Testis (tissue), 2 donors: ENCODE data around the gene FAM234B.

ENCODE experiments used
- POLR2A ChIP-seq: fragments of 450-650 bp; IDR thresholded peaks from one replicate; pipeline ENCODE4 v1.6.1; 2017; ENCODE audit warnings: antibody characterized with exemption, mild to moderate bottlenecking, moderate library complexity
- TF ChIP-seq, protein P1 (sequence below), 3 experiments: fragments of 450-650 bp in 2 of 3; fragments of 200-600 bp in 1 of 3; sonication (generic) in 1 of 3; IDR thresholded peaks; one replicate each; pipeline ENCODE4 v1.5.1; 2016 to 2019; ENCODE audit warnings: antibody characterized with exemption in 3 of 3, mild to moderate bottlenecking in 2 of 3, moderate library complexity in 1 of 3

DNA sequence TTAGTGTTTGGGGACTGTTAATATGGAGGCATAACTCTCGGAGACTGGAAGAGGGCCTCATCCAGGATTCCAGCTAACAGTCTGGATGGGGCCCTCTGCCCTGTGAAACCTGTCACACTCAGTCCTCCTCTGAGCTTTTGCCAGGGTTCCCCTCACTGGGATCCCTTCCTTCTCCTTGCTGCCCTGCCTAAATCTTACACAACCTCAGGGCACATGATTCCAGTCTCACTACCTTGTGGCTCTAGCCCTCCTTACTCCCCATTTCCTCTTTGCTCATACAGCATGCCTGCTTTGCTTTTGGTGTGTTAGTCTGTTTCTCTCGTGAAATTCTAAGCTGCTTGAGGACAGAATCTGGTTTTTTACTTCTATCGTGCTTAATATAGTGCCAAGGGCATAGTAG lies 60.2 kb downstream of the FAM234B start:
- TF ChIP-seq, protein P1, sequence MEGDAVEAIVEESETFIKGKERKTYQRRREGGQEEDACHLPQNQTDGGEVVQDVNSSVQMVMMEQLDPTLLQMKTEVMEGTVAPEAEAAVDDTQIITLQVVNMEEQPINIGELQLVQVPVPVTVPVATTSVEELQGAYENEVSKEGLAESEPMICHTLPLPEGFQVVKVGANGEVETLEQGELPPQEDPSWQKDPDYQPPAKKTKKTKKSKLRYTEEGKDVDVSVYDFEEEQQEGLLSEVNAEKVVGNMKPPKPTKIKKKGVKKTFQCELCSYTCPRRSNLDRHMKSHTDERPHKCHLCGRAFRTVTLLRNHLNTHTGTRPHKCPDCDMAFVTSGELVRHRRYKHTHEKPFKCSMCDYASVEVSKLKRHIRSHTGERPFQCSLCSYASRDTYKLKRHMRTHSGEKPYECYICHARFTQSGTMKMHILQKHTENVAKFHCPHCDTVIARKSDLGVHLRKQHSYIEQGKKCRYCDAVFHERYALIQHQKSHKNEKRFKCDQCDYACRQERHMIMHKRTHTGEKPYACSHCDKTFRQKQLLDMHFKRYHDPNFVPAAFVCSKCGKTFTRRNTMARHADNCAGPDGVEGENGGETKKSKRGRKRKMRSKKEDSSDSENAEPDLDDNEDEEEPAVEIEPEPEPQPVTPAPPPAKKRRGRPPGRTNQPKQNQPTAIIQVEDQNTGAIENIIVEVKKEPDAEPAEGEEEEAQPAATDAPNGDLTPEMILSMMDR (IDR thresholded peaks at IDR 0.05), result no peak
- no peak for TF ChIP-seq POLR2A
